SK-N-MC (cell line): Measurements from ENCODE around the gene APPBP2.
"Not testable (repeated sequence)": the region's sequence is repeated elsewhere in the genome, so short reads cannot be mapped to it uniquely, and the experiment has no call there.

Source experiments
- DNase-seq: peaks from one replicate; pipeline ENCODE4 v3.0.0-alpha.2; 2011; ENCODE audit warnings: low read depth, low spot score
- H3K27ac ChIP-seq: fragments of 200-600 bp; sonication (generic); 2 replicates; pipeline ENCODE4 v1.5.1; 2016; ENCODE audit warnings: mixed run types
- H3K36me3 ChIP-seq: fragments of 200-600 bp; sonication (generic); 2 replicates; pipeline ENCODE4 v1.6.1; 2017; ENCODE audit warnings: antibody characterized with exemption, low read length, mixed read lengths; ENCODE audit not compliant: insufficient read depth
- H3K4me3 ChIP-seq: fragments of 200-600 bp; sonication (generic); 2 replicates; pipeline ENCODE4 v1.5.1; 2016
- H3K9ac ChIP-seq: fragments of 200-600 bp; sonication (generic); 2 replicates; pipeline ENCODE4 v1.8.0; 2017; ENCODE audit warnings: mixed run types, mixed read lengths; ENCODE audit not compliant: insufficient read length
- H3K9me3 ChIP-seq: fragments of 200-600 bp; sonication (generic); 2 replicates; pipeline ENCODE4 v1.6.1; 2017; ENCODE audit warnings: low read depth, mild to moderate bottlenecking, antibody characterized with exemption, low read length, moderate library complexity, mixed read lengths
- EZH2 ChIP-seq: fragments of 200-600 bp; sonication (generic); IDR thresholded peaks from one replicate; pipeline ENCODE4 v1.6.1; 2017; ENCODE audit warnings: antibody characterized with exemption
- FOXP2 ChIP-seq: optimal IDR thresholded peaks from 2 replicates; pipeline ENCODE3; 2011; ENCODE audit warnings: mild to moderate bottlenecking, moderate library complexity; ENCODE audit not compliant: insufficient read depth; ENCODE audit errors: extremely low read length, control extremely low read depth
- POLR2AphosphoS5 ChIP-seq: IDR thresholded peaks from 2 replicates; pipeline ENCODE4 v1.6.1; 2012; ENCODE audit warnings: mild to moderate bottlenecking, low read depth, low read length, borderline replicate concordance

Gene APPBP2

GRCh38 chr17:60526726-60527125, 684 bp upstream of the APPBP2 start:
- no peak for TF ChIP-seq POLR2AphosphoS5
- no peak for DNase-seq
- H3K27ac ChIP-seq = peak overlapping the region; percentile 95; the same call in 1 of the 2 replicates

GRCh38 chr17:60525328-60525684, 736 bp downstream of the APPBP2 start:
- Histone ChIP-seq H3K4me3 (peak overlapping the region; percentile 98), H3K27ac (peak overlapping the region; percentile 95; the same call in 1 of the 2 replicates), H3K9ac (peak overlapping the region; percentile 95), H3K36me3 (no peaks in the 10 kb centered on the region; the same call in 1 of the 2 replicates), H3K9me3 (no peaks in the 10 kb centered on the region)
- no peak for DNase-seq
- TF ChIP-seq FOXP2 (peak; percentile 30), EZH2 (no peak)

More at GRCh38 chr17:60526726-60527125, 684 bp upstream of the APPBP2 start:
- Histone ChIP-seq H3K9ac (peak overlapping the region; percentile 95), H3K4me3 (peak overlapping the region; percentile 98), H3K9me3 (no peaks in the 10 kb centered on the region), H3K36me3 (no peaks in the 10 kb centered on the region)

- H3K36me3 ChIP-seq = peaks cover 5% of the 10 kb centered on the region
- peak overlapping the region; percentile 95; the same call in 1 of the 2 replicates for H3K27ac ChIP-seq
- peak overlapping the region; percentile 95 for H3K9ac ChIP-seq
- H3K9me3 ChIP-seq = no peaks in the 10 kb centered on the region
- no peak for DNase-seq
- peak overlapping the region; percentile 98 for H3K4me3 ChIP-seq
- TF ChIP-seq FOXP2 (no peak), POLR2AphosphoS5 (no peak), EZH2 (no peak)
These were observed 1.3 kb downstream of the APPBP2 start for GRCh38 chr17:60524463-60525327.

- no peaks in the 10 kb centered on the region for H3K9me3 ChIP-seq
- no peak overlapping the region for H3K27ac ChIP-seq
- peaks cover 11% of the 10 kb centered on the region for H3K36me3 ChIP-seq
- H3K4me3 ChIP-seq = peak overlapping the region; percentile 98
- no peak for DNase-seq
- H3K9ac ChIP-seq = peak overlapping the region; percentile 95
- TF ChIP-seq FOXP2 (no peak), EZH2 (no peak), POLR2AphosphoS5 (no peak)
These were observed 2.2 kb downstream of the APPBP2 start for GRCh38 chr17:60523822-60524221.

- DNase-seq = no peak
- H3K27ac ChIP-seq = no peak overlapping the region
- no peaks in the 10 kb centered on the region for H3K9me3 ChIP-seq
- TF ChIP-seq POLR2AphosphoS5 = no peak
- TF ChIP-seq FOXP2 = no peak
- no peak for TF ChIP-seq EZH2
- no peak overlapping the region for H3K9ac ChIP-seq
- H3K36me3 ChIP-seq = peaks cover 11% of the 10 kb centered on the region
- H3K4me3 ChIP-seq = no peak overlapping the region
These were observed 3.0 kb downstream of the APPBP2 start for GRCh38 chr17:60522889-60523626.

- H3K36me3 ChIP-seq = peaks cover 18% of the 10 kb centered on the region
- no peak for DNase-seq
- H3K9ac ChIP-seq = no peak overlapping the region
- H3K4me3 ChIP-seq = no peak overlapping the region
- H3K27ac ChIP-seq = no peak overlapping the region
- H3K9me3 ChIP-seq = no peaks in the 10 kb centered on the region
- no peak for TF ChIP-seq EZH2
- no peak for TF ChIP-seq FOXP2
- no peak for TF ChIP-seq POLR2AphosphoS5
These were observed 6.2 kb downstream of the APPBP2 start for GRCh38 chr17:60519795-60520194.

- DNase-seq, H3K27ac ChIP-seq, H3K9ac ChIP-seq, H3K9me3 ChIP-seq, H3K4me3 ChIP-seq: not testable (repeated sequence)
- peaks cover 32% of the 10 kb centered on the region for H3K36me3 ChIP-seq
These were observed 10.4 kb downstream of the APPBP2 start for GRCh38 chr17:60515683-60516082.

GRCh38 chr17:60515199-60515598, 10.8 kb downstream of the APPBP2 start:
- H3K9ac ChIP-seq, H3K27ac ChIP-seq, H3K4me3 ChIP-seq, DNase-seq, H3K9me3 ChIP-seq: not testable (repeated sequence)
- peaks cover 32% of the 10 kb centered on the region for H3K36me3 ChIP-seq

- no peak for DNase-seq
- H3K9ac ChIP-seq = no peak overlapping the region
- H3K27ac ChIP-seq = no peak overlapping the region
- H3K36me3 ChIP-seq = peaks cover 27% of the 10 kb centered on the region
- no peak for TF ChIP-seq POLR2AphosphoS5
- no peak for TF ChIP-seq EZH2
- no peak for TF ChIP-seq FOXP2
- H3K4me3 ChIP-seq = no peak overlapping the region
- H3K9me3 ChIP-seq = no peaks in the 10 kb centered on the region
These were observed 11.5 kb downstream of the APPBP2 start for GRCh38 chr17:60514500-60514899.
